DMS 273 (cell line): ENCODE data around the gene GNG8.
"Not testable (repeated sequence)": the region's sequence is repeated elsewhere in the genome, so short reads cannot be mapped to it uniquely, and the experiment has no call there.

ENCODE experiments used
- DNase-seq: peaks from one replicate; lab custom pipeline; 2025; ENCODE audit not compliant: unreplicated experiment; lab: John Stamatoyannopoulos, UW

Gene GNG8

DNA sequence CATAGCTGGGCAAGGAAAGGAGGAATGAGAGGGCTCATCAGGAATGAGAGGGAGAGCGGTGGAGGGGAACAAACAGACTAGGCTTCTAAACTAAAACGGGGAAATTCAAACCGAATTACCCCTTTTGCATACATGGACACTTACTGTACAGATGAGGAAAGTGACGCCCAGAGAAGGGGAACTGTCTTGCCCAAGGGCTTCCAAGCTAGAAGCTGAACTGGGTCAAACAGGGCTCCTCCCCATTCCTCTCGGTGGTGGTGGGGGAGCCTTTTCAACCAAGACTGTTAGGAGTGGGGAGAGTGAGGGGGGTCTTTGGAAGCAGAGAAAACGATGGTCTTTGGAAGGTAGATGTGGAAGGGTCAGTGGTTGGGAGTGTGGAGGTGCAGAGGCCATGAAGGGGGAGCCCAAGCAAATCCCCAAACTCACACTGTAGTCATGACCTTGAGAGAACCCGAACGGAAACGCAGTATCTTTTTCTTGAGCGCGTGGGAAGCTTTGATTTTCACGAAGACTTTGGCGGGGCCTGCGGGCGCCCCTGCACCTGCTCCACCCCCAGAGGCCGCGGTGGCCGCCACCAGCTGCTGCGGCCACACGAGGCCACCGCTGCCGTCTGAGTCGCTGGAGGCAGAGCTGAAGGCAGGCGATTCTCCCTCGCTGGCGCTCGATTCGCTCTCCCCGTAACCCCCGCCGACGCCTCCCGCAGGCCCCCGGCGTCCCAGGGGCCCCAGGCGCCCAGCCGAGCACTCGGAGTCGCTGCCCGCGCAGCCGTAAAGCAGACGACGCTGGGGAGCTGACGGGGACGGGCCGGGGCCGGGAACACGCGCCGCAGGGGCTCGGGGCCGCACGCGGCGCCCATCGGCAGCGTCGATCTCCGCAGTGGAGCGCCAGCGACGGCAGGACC is 12.3 kb upstream of the GNG8 start:
- no peak for DNase-seq

- no peak for DNase-seq
Measured at GRCh38 chr19:46646402-46646801, 10.4 kb upstream of the GNG8 start.

- DNase-seq: no peak
Measured at GRCh38 chr19:46644720-46645119, 8.7 kb upstream of the GNG8 start.

GRCh38 chr19:46640656-46641055 is 4.7 kb upstream of the GNG8 start:
- DNase-seq: no peak

DNA sequence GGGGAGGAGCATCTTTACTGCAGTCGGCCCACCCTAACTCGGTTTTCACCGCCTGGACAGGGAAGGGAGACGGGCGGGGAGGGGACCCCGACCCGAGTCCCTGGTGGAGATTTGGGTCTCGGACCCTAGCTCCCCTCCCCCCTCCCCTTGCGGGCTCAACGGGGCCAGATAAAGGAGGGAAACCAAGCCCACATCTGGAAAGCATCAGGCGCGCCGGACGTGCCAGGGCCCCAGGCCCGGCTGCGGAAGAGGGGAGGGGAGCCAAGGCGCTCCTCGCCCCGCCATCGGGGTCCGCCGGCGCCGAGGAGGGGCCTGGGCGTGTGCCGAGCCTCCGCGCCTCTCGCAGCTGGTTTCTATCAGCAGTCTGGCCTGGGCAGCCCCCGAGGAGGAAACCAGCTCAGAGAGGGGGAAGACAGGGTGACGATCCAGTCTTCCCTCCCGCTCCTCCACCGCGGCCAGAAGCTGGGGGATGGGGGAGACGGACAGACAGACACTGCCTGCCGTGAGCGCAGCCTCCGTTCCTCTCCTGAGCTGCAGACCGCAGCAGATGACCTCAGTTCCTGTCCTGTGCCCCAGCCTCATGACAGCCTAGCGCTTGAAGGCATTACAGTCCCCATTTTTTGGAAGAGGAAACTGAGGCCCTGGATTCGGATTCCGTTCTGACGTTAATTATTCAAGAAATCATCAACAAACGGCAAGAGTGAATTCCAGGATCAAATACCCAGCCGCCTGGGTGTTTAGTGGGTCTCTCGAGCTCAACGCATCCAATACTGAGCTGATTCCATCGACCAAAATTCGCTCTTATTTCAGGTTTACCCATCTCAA is 3.6 kb upstream of the GNG8 start:
- DNase-seq: peak; percentile 45

- no peak for DNase-seq
Measured at GRCh38 chr19:46637224-46637623, 1.2 kb upstream of the GNG8 start.

DNA sequence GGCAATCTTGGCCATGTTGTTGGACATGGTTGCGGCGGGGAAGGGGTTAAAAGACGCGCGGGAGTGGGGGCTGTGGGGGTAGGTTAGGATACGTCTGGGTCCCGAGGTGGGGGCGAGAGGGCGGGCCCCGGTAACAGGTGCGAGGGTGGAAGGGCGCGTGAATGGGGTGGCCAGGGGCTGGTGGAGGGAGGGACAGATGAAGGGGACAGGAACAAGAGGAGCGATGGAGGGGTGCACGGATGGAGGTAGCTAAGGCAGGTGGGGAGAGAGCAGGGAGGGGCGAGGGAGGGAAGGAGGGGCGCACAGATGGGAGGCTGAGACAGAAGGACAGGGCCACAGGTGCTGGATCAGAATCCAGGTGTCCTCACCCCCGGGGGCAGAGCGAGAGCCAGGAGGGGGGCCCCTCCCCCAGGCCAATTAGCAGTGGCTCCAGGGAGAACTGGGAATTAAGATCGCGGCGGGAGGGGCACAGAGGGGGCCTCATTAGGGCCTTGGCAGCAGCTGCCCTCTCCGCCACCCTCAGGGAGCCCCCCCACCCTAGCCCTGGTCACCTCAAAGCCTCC is 1.3 kb downstream of the GNG8 start:
- DNase-seq: peak; percentile 52

DNA sequence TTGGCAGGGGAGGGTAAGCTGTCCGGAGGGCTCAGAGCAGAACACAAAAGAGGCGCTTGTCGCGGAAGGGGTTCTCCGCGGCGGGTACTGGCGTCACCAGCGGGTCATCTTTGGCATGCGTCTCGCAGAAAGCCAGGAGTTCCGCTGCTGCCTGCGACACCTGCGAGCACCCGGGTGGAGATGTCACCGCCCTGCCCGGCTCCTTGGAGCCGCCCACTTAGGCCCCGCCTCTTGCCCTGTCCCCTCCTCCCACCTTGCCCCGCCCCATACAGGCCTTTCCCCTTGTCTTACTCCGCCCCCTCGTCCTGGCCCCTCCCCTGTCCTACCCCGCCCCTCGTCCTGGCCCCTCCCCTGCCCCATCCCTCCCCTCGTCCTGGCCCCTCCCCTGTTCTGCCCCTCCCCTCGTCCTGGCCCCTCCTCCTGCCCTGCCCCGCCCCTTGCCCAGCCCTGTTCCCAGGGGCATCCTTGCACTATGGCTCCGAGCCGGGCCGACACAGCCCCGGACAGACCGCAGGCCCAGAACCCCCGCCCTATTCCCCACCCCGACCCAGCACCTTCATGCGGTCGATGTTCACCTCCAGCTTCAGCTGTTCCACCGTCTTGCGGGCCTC is 1.9 kb downstream of the GNG8 start:
- DNase-seq: peak; percentile 71

- DNase-seq: no peak
Measured at GRCh38 chr19:46633130-46633529, 2.9 kb downstream of the GNG8 start.

- DNase-seq: no peak
Measured at GRCh38 chr19:46631481-46631880, 4.5 kb downstream of the GNG8 start.

GRCh38 chr19:46630586-46631205 is 5.3 kb downstream of the GNG8 start:
- peak; percentile 67 for DNase-seq

- DNase-seq: peak; percentile 70
Measured at GRCh38 chr19:46629546-46630025, 6.4 kb downstream of the GNG8 start.

GRCh38 chr19:46628970-46629369 is 7.0 kb downstream of the GNG8 start:
- DNase-seq: not testable (repeated sequence)

DNA sequence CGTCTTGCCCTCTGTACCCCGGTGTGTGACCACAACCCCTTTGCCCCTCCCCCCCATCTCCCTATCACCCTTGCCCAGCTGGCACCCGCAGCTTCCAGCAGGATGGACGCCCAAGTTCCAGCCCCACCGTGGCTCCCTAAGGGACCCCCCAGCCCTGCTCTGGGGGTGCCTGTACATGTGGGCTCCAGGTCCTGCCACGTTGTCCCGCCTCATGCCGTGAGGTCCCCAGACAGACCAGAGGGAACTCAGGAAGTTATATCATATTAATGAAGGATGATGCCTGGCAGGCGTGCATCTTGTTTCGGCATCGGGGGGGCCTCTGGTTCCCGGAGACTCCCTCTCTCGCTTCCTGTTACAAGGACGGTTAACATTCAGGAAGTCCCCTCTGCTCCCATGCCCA is 9.6 kb downstream of the GNG8 start:
- DNase-seq: no peak

- no peak for DNase-seq
Measured at GRCh38 chr19:46625731-46626130, 10.3 kb downstream of the GNG8 start.

DNA sequence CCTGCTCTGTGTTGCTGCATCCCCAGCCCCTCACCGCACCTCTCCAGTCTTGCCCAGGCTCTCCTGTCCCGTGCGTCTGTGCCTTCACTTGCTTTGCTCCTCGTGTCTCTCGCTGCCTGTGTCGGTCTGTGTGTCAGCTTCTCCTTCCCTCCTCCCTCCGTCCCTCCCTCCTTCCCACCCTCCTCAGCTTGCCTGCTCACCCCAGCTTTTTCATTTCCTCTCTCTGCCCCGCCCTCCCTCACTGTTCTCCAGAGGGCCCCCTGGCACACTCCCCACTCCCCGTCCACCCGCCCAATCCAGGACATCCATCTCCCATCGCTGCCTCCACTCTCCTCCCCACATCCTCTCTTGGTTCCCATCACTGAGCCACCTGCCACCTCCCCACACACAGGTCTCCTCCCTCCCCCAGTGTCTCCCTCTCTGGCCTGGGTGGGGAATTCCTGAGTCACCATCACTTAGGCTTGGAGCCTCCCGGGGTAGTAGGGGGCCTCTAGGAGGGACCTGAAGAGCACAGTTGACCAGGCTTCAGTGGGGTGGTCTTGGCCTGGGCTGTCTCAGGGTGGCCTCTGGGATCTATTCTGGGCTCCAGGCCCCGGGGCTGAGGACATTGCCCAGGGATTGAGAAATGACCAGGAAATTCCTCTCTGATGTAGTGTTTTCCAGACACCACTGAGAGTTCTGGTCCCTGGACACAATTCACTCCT is 10.9 kb downstream of the GNG8 start, which contains the start of gene PTGIR:
TSS of gene PTGIR (minus strand) at position 132 of the 704 bp plus-strand sequence. CDS start 864 bp downstream, outside the sequence.
- DNase-seq: peak; percentile 53

GRCh38 chr19:46623915-46624502 is 12.0 kb downstream of the GNG8 start:
- DNase-seq: no peak

DNA sequence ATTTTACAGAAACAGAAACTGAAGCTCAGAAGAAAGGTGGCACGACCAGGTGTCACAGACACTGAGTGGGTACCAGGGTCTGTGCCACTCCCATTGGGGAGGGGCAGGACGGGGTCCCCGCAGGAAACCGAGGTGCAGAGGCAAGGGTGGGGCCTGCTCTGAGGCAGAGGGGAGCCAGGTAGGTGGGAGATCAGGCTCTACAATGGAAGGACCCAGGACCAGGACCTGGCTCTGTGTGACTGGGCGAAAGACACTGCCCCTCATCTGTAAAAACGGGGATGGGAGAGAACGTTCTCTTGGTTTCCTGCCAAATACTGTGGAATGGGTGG is 13.9 kb downstream of the GNG8 start:
- DNase-seq: no peak

- DNase-seq: no peak
Measured at GRCh38 chr19:46621191-46622117, 14.5 kb downstream of the GNG8 start.
